C4-2B (cell line): ENCODE measurements around the gene HPS3.

Source experiments
- ZFX ChIP-seq: fragments of 450-650 bp; IDR thresholded peaks from 2 replicates; pipeline ENCODE4 v1.6.1; 2017
- TF ChIP-seq, protein P1 (sequence below): fragments of 450-650 bp; conservative IDR thresholded peaks from 2 replicates; pipeline ENCODE4 v1.5.1; 2017; ENCODE audit warnings: mild to moderate bottlenecking

DNA sequence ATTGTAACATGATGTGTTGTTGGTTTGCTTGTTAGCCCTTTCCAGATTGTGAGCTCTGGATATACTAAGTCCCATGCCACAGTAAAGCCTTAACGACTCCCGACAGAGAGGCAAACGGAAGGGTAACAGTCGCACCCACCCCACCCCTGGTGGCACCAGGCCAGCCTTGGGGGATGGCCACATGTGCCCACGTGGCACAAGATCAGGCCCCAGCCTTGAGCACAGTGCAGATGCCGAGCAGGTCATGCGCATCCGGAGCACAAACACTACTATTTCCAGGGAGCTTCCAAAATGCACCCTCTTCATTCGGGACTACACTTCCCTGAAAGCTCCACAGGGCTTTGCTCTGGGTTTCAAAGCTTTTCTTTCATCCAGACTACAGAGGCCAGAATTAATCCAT is 10.7 kb upstream of the HPS3 start:
- TF ChIP-seq, protein P1, sequence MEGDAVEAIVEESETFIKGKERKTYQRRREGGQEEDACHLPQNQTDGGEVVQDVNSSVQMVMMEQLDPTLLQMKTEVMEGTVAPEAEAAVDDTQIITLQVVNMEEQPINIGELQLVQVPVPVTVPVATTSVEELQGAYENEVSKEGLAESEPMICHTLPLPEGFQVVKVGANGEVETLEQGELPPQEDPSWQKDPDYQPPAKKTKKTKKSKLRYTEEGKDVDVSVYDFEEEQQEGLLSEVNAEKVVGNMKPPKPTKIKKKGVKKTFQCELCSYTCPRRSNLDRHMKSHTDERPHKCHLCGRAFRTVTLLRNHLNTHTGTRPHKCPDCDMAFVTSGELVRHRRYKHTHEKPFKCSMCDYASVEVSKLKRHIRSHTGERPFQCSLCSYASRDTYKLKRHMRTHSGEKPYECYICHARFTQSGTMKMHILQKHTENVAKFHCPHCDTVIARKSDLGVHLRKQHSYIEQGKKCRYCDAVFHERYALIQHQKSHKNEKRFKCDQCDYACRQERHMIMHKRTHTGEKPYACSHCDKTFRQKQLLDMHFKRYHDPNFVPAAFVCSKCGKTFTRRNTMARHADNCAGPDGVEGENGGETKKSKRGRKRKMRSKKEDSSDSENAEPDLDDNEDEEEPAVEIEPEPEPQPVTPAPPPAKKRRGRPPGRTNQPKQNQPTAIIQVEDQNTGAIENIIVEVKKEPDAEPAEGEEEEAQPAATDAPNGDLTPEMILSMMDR, result no peak
- TF ChIP-seq ZFX, result no peak
